GM18873 (cell line): ENCODE data around the gene SARM1.
"Not testable (repeated sequence)": the region's sequence is repeated elsewhere in the genome, so short reads cannot be mapped to it uniquely, and the experiment has no call there.

Experiments
- ATAC-seq: cut with Tn5 transposase; IDR thresholded peaks from one replicate; pipeline ENCODE4 v1.9.1; 2021; ENCODE audit warnings: mild to moderate bottlenecking, moderate library complexity, moderate number of reproducible peaks; ENCODE audit not compliant: unreplicated experiment, low FRiP score

The SARM1 gene

DNA sequence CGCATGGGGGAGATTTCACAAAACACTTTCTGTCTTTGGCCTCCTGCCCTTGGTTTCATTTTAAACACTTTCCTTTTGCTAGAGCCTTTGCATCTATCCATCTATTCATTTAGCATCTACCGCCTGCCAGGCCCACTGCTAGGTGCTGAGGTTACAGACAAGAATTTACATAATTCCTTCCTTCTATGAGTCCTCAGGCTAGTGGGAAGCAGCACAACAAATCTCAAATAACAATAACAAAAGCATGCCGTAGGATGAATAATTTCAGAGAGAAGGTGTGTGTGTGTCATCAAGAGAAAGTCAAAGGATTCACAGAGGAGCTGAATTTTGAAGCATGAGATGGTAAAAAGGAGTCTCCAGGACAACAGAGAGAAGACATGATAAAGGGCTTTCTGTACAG is 40.6 kb downstream of the SARM1 start:
- ATAC-seq = no peak

DNA sequence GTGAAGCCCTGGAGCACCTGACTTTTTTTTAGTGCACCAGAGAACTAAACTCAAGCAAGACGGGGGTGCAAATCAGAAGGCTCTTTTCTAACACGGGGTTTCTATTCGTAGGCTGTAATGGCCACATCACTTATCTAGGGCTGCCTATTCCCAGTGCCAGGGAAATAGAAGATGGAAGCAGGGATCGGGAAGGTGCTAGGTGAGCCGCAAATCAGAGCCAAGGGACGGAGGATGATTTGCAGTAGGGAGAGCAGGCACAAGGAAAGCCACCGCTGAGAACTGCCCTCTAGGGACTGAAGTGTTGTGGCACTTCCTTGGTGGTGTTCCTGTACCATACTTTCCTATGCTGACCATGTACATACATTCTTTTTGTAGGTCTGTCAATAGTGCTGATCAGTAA is 42.3 kb downstream of the SARM1 start:
- no peak for ATAC-seq

DNA sequence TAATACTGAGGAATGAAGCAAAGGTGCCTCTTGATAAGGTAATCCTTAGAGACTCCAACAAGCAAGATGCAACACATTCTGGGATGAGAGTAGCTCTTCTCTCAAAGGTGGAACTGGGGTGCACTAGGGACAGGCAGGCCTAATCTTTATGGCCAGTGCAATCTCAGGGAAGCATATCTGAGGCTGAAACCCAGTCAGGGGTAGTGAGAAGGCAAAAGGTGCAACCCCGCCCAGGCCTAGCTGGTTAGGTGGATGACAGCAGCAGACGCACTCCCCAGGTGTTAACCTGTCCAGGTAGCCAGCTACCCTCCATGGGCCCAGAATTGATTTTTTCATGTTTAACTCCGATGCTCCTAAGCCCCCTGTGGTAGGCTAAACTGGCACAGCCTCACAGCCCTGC is 44.4 kb downstream of the SARM1 start:
- no peak for ATAC-seq

DNA sequence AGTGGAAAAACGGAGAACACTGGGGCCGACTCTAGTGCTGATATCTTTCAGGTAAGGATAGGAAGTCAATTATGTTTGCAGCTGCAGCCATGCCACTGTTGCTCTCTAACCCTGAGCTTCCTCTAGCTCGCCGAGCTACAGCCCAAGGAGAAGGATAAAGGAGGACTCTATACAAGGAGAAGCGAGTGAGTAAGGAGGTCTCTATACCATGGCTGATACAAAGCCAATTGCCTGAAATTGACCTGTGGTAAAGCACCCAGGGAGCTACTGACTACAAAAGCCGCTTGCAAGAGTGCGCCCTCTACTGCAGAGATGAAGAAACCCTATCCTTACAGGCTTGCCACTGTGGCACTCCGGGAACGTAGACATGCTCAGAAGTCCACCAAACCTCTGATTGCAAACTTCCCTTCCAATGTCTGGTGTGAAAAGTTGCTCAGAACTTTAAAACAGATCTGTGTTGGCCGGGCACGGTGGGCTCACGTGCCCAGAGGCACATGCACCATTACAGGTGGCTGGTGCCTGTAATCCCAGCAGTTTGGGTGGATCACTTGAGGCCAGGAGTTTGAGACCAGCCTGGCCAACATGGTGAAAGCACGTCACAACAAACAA is 45.3 kb downstream of the SARM1 start:
- no peak for ATAC-seq

DNA sequence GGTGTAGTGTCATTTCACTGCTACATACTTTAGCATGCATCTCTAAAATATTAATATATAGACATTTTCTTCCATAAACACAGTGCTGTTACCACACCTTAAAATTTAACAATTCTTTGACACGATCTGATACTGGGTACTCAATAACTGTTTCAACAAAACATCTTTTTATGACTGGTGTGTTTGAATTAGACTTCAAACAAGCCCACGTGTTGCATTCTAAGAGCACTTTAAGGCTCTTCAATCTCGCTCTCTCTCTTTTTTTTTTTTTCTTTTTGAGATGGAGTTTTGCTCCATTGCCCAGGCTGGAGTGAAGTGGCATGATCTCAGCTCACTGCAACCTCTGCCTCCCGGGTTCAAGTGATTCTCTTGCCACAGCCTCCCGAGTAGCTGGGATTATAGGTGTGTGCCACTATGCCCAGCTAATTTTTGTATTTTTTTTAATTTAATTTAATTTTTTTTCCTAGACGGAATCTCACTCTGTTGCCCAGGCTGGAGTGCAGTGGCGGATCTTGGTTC is 50.4 kb downstream of the SARM1 start:
- ATAC-seq = no peak

DNA sequence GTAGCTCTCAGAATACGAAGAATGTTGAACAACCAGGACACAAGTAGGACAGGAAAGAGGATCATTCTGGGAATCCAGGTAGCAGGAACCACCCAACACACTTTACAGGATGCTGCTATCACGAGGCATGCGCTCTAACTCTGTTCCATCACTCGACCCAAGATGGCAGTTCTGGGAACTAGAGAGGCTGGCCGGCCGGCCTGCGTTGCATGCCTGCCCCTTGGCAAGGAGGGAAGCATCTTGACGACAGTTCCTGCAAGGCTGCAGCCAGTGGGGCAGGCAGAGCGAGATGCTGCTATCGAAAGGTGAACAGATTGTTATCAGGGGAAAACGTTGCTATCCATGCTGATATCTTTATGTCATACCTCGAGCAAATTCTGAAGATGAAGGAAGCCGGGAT is 53.7 kb downstream of the SARM1 start:
- no peak for ATAC-seq

DNA sequence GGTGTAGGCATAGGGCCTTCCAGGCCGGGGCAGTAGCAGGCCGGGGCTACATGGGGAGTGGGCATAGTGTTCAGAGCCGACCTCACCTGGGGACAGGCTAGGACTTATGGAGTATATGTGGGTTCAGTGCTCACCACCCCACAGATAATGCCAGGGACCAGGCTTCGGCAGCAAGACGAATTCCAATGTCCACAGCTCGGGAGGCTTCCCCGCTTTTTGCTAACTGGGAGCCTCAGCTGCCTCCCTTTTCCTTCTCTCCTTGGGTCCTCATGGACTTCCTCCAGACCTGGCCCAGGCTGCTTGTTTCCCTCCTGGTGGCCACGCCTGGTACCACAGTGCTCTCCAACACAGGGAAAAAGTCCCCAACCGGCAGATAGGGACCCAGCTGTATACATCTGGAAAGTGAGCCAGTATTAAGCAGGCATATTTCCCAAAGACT is 54.6 kb downstream of the SARM1 start:
- no peak for ATAC-seq

DNA sequence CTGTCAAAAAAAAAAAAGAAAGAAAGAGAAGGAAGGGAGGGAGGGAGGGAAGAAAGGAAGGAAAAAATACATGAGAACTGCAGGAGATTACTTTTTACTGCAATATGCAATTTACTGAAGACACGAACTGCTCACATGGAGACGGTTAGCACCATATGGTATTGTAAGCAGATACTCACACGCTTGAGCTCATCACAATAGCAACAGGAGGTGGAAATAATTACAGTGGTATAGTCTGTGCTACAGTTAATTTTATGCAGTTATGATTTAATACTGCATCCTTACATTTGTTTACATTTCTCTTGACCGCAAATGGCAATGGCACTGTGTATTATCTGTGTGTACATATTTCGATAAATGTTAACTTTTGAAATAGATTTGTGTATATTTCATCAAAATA is 55.9 kb downstream of the SARM1 start:
- no peak for ATAC-seq

DNA sequence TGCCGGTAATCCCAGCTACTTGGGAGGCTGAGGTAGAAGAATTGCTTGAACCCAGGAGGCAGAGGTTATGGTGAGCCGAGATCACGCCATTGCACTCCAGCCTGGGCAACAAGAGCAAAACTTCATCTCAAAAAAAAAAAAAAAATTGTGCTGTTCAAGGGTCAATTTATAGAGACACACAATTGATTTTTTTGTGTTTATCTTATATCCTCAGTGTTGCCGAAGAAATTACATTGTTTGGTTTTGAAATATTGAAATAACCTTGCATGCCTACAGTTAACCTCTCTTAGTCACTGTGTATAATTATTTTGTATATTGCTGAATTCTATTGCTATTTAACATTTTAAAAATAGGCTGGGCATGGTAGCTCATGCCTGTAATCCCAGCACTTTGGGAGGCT is 56.5 kb downstream of the SARM1 start:
- ATAC-seq = not testable (repeated sequence)

DNA sequence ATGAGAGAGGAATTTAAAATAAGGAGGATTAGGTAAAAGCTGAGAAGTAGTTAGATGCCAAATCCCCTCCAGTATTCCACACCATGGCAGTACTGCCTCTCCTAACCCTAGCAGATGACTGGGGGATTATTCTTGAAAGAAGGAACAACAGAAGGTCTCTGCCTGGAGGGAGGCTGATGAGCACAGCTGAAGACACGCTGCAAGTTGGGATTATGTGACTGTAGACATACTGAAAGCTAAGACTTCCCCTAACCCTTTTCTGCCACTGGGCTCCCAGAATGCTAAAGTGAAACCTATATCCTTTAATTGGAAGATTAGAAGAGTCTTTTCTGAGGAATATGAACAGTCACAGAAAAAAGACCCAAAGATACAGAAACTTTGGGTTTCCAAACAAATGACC is 62.2 kb downstream of the SARM1 start:
- ATAC-seq = no peak

DNA sequence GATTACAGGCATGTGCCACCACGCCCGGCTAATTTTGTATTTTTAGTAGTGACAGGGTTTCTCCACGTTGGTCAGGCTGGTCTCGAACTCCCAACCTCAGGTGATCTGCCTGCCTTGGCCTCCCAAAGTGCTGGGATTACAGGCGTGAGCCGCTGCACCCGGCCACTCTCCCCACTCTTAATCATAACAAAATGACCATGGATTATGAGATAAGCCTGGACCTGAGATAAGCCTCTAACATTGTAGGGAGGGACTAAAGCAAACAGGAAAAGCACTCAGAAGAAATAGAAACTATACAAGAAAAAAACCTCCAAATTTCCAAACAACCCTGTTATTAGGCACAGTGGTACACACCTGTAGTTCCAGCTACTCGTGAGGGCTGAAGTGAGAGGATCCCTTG is 62.8 kb downstream of the SARM1 start:
- not testable (repeated sequence) for ATAC-seq

DNA sequence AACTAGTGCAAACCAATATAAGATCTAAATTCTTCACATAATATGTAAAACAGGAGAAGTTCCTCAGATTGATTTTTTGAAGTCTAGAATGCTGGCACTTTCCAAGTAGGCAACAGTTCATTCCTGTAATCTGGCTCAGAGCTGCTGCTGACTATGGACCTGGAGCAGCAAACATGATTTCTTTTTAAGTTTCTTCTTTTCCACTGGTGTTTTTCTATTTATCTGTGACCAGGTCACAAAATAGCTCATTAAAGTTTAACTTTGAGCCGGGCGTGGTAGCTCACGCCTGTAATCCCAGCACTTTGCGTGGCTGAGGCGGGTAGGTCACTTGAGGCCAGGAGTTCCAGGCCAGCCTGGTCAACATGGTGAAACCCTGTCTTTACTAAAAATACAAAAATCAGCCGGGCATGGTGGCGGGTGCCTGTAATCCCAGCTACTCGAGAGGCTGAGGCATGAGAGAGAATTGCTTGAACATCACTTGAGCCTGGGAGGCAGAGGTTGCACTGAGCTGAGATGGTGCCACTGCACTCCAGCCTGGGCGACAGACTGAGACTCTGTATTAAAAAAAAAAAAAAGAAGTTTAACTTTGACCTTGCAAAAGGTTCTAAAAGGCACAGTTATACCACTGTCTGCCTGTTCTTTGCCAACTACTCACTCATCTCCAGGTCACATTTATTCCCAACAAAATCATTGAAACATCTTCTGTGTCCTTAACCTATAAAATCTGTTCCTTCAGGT is 72.6 kb downstream of the SARM1 start:
- no peak for ATAC-seq

DNA sequence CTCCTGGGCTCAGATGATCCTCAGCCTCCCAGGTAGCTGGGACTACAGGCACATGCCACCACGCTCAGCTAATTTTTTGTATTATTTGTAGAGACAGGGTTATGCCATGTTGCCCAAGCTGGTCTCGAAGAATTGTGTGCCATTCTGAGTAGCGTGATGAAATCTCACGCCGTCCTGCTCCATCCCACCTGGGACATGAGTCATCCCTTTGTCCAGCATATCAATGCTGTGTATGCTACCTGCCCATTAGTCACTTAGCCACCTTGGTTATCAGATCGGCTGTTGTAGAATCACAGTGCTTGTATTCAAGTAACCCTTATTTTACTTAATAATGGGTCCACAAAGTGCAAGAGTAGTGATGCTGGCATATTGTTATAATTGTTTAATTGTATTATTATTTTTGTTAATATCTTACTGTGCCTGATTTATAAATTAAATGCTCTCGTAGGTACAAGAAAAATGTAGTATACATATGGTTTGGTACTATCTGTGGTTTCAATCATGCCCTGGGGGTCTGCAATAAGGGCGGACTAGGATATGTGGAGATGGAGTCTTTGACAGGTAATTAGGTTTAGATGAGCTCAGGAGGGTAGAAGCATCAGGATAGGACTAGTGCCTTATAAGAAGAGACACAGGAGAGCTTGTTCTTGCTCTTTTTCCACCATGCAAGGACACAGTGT is 75.4 kb downstream of the SARM1 start:
- ATAC-seq = no peak

DNA sequence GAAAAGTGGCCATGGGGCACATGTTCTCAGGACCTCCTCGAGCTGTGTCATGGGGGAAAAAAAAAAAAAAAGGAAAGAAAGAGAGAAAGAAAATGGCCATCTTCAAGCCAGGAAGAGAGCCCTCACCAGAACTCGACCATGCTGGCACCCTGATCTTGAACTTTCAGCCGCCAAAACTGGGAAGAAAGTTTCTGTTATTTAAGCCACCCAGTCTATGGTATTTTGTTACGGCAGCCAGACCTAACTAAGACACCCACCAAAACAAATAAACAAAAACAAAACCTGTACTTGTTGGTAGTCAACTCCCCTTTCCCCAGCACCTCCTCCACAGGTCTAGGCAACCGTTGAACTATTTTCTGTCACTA is 75.9 kb downstream of the SARM1 start:
- ATAC-seq = no peak

DNA sequence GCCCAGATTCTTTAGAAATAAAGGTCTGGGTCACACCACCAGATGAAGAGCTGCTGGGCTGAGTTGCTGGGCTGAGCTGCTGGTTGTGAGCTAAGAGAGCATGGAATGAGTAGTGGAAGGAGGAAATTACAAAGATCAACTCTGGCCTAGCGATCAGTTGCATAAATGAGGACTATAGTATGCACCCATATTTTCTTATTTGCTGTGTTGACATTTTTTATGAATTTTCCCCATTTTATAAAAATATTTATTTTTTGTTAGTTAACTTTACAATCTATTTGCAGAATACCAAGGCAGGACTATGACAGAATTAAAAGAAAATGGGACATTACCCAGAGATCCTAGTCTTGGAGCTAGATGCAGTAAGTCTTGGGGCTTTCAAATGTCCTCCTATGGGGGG is 78.4 kb downstream of the SARM1 start:
- ATAC-seq = no peak
